Measurements from ENCODE around the gene ATF6. TPM values are rescaled to one million over a fixed set of nuclear protein-coding genes. Genes with fewer than 3 reads are reported as not detected.

ATF6 gene
- total and polyA plus RNA-seq, 2 of the 4 experiments (the other 2 are of a cell fraction) = 12.2 to 17.6 TPM

DNA sequence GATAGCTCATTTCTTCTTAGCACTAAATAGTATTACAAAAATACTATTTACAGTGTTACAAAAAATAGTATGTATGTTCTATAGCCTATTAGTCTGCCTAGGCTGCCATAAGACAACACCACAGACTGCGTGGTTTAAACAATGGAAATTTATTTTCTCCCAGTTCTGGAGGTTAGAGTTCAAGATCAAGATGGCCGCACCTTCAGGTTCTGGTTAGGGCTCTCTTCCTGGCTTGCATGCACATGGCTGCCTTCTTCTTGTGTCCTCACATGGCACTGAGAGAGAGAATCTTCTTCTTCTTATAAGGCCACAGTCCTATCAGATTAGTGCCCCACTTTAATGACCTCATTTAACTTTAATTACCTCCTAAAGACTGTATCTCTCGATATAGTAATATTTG is 4.1 kb downstream of the ATF6 start:
- DNase-seq (no peak), ATAC-seq (ENCODE audit: low read depth) (no peak)
- Histone ChIP-seq H2AFZ (replicated peaks; ENCODE audit: low read length, poor library complexity) (no peak overlapping the region), H3K4me3 (ENCODE audit: insufficient read depth, low read depth, low read length) (no peak overlapping the region), H3K4me2 (ENCODE audit: low read depth, low read length) (no peak overlapping the region), H4K20me1 (ENCODE audit: insufficient read depth, low read length) (peaks cover 3% of the 10 kb centered on the region; the same call in 1 of the 2 replicates), H3K9me1 (ENCODE audit: insufficient read depth, low read length) (peaks cover 2% of the 10 kb centered on the region; the same call in 1 of the 2 replicates), H3K23ac (ENCODE audit: low read depth, low read length) (no peak overlapping the region), H3K9me3 (ENCODE audit: control insufficient read depth, insufficient read depth, low read length) (no peaks in the 10 kb centered on the region), H2BK20ac (ENCODE audit: low read depth, low read length) (no peak overlapping the region), H3K56ac (ENCODE audit: extremely low read depth, insufficient read depth, low read length) (no peak overlapping the region), H2BK15ac (ENCODE audit: low read depth, low read length) (no peak overlapping the region), H2AK9ac (replicated peaks; ENCODE audit: low read depth, low read length, poor library complexity) (no peak overlapping the region), H3K18ac (ENCODE audit: low read depth, low read length) (no peak overlapping the region), H4K8ac (ENCODE audit: low read depth in 2 of 2, low read length in 2 of 2) (no peak overlapping the region), H3K14ac (replicated peaks; ENCODE audit: low read depth, low read length) (no peak overlapping the region), H2BK5ac (ENCODE audit: low read depth, low read length, poor library complexity, severe bottlenecking) (no peak overlapping the region), H3K9ac (ENCODE audit: low read depth, low read length) (no peak overlapping the region), H3K36me3 (ENCODE audit: control insufficient read depth, insufficient read depth, low read length) (no peaks in the 10 kb centered on the region), H3K27ac (ENCODE audit: insufficient read depth, low read length) (no peak overlapping the region), H4K5ac (ENCODE audit: low read depth, low read length) (no peak overlapping the region), H3K4me1 (ENCODE audit: control insufficient read depth, insufficient read depth, low read length) (no peaks in the 10 kb centered on the region), H2AK5ac (ENCODE audit: low read depth, low read length) (no peak overlapping the region), H3K27me3 (ENCODE audit: control insufficient read depth, insufficient read depth, low read length) (no peaks in the 10 kb centered on the region), H3K4ac (ENCODE audit: low read depth, low read length) (no peak overlapping the region), H3K79me1 (ENCODE audit: low read depth in 1 of 2, low read length in 2 of 2) (peaks cover 15 to 58% of the 10 kb centered on the region in 2 experiments; a peak in 3 of 4 replicates), H4K91ac (ENCODE audit: insufficient read depth, low read depth, low read length) (no peak overlapping the region), H2BK120ac (ENCODE audit: low read depth, low read length) (no peak overlapping the region)
- no peak for TF ChIP-seq RCOR1 (IDR thresholded peaks at IDR 0.05; ENCODE audit: insufficient replicate concordance, low read length)
- ChIA-PET POLR2A (ENCODE audit: unreplicated experiment) (no interaction called here), CTCF (no interaction called here)
- dilution Hi-C loops (cut with HindIII; ENCODE audit: low sequenced_read_pairs, unreplicated experiment) (no loop called here), intact Hi-C loops (cut with micrococcal nuclease) (no loop called here), in situ Hi-C loops (cut with MboI; ENCODE audit: low sequenced_read_pairs) (no loop called here)
- no CpG with 5 or more reads among the region's 3 CpGs for WGBS, 2 experiments (ENCODE audit: extremely low coverage in 2 of 2, insufficient read length in 1 of 2)
- no TSS peak for BruUV-seq (replicated peaks)
